ENCODE results near the gene ADAMTSL2. TPM values are rescaled to one million over a fixed set of nuclear protein-coding genes. Genes with fewer than 3 reads are reported as not detected.

The ADAMTSL2 gene
- total and polyA plus RNA-seq, 2 of the 13 experiments (the other 11 are each of a cell fraction or from before 2014, with no cell fraction given) = 1.9 to 3.8 TPM

DNA sequence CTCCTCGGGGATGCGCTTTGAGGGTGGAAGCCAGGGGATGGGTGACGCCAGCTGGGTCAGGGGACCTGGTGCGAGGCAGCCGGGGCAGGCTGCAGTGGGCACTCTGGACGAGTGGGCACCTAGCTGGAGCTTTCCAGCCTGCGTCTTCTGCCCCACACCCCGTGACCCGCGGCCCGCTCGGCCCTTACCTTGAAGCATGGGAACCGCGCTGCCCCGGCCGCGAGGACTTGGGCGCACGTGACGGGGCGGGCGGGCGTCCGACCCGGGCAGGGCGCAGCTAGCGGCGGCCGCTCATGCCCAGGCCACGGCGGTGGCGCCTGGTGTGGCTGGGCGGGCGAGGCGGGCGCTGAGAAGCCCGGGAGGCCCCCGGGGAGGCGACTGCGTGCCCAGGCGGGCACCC is 74.4 kb downstream of the ADAMTSL2 start:
- FAIRE-seq (no peak), DNase-seq (ENCODE audit: low spot score) (no peak), ATAC-seq (no peak)
- no CpG with 5 or more reads among the region's 41 CpGs for WGBS (ENCODE audit: low lambda C conversion rate)
- ChIA-PET CTCF (ENCODE audit: low intra/inter-chr PET ratio, low total read pairs) (no interaction called here), POLR2A (no interaction called here)
- H2AFZ ChIP-seq (ENCODE audit: low read length) = no peak overlapping the region
- BruUV-seq (replicated peaks) = no TSS peak
- intact Hi-C loops (cut with micrococcal nuclease; ENCODE audit: unreplicated experiment) = no loop called here
- H3K4me3 ChIP-seq (replicated peaks in 1 of 3; ENCODE audit: insufficient read depth in 1 of 3, low read depth in 2 of 3, low read length in 3 of 3) = no peak overlapping the region; a peak in 1 of 6 replicates
- no peaks in the 10 kb centered on the region for H3K4me1 ChIP-seq (ENCODE audit: insufficient read depth, low read length)
- in situ Hi-C loops (cut with HindIII; ENCODE audit: extremely low pct_ligation_motif_present, low pct_unique_long_range_greater_than_20kb) = no loop called here
- no peak overlapping the region for H3K9ac ChIP-seq (ENCODE audit: insufficient read depth, low read depth, low read length)
- TF ChIP-seq ZMYM4 (CRISPR knock-in tag; IDR thresholded peaks at IDR 0.05) (no peak), HOXA3 (CRISPR knock-in tag; IDR thresholded peaks at IDR 0.05) (no peak), ZNF562 (CRISPR knock-in tag; IDR thresholded peaks at IDR 0.05; ENCODE audit: borderline replicate concordance) (no peak), SCMH1 (CRISPR knock-in tag; IDR thresholded peaks at IDR 0.05; ENCODE audit: borderline replicate concordance) (no peak), FLYWCH1 (CRISPR knock-in tag; IDR thresholded peaks at IDR 0.05) (no peak), ARID2 (CRISPR knock-in tag; IDR thresholded peaks at IDR 0.05; ENCODE audit: borderline replicate concordance) (no peak), ZNF709 (CRISPR knock-in tag; IDR thresholded peaks at IDR 0.05) (no peak), TAF1 (CRISPR knock-in tag; IDR thresholded peaks at IDR 0.05) (no peak), HNRNPL (IDR thresholded peaks at IDR 0.05; ENCODE audit: low read depth, low read length) (no peak), ZNF34 (CRISPR knock-in tag; IDR thresholded peaks at IDR 0.05; ENCODE audit: borderline replicate concordance) (no peak), ZNF749 (CRISPR knock-in tag; IDR thresholded peaks at IDR 0.05; ENCODE audit: borderline replicate concordance) (no peak)
- TF ChIP-seq, protein P1, sequence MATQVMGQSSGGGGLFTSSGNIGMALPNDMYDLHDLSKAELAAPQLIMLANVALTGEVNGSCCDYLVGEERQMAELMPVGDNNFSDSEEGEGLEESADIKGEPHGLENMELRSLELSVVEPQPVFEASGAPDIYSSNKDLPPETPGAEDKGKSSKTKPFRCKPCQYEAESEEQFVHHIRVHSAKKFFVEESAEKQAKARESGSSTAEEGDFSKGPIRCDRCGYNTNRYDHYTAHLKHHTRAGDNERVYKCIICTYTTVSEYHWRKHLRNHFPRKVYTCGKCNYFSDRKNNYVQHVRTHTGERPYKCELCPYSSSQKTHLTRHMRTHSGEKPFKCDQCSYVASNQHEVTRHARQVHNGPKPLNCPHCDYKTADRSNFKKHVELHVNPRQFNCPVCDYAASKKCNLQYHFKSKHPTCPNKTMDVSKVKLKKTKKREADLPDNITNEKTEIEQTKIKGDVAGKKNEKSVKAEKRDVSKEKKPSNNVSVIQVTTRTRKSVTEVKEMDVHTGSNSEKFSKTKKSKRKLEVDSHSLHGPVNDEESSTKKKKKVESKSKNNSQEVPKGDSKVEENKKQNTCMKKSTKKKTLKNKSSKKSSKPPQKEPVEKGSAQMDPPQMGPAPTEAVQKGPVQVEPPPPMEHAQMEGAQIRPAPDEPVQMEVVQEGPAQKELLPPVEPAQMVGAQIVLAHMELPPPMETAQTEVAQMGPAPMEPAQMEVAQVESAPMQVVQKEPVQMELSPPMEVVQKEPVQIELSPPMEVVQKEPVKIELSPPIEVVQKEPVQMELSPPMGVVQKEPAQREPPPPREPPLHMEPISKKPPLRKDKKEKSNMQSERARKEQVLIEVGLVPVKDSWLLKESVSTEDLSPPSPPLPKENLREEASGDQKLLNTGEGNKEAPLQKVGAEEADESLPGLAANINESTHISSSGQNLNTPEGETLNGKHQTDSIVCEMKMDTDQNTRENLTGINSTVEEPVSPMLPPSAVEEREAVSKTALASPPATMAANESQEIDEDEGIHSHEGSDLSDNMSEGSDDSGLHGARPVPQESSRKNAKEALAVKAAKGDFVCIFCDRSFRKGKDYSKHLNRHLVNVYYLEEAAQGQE (IDR thresholded peaks at IDR 0.05; ENCODE audit: borderline replicate concordance in 1 of 2, low read depth in 1 of 2, low read length in 2 of 2) = no peak
- TF ChIP-seq, protein P2, sequence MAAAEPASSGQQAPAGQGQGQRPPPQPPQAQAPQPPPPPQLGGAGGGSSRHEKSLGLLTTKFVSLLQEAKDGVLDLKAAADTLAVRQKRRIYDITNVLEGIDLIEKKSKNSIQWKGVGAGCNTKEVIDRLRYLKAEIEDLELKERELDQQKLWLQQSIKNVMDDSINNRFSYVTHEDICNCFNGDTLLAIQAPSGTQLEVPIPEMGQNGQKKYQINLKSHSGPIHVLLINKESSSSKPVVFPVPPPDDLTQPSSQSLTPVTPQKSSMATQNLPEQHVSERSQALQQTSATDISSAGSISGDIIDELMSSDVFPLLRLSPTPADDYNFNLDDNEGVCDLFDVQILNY (CRISPR knock-in tag; conservative IDR thresholded peaks at IDR 0.05) = no peak
- TF ChIP-seq, protein P3, sequence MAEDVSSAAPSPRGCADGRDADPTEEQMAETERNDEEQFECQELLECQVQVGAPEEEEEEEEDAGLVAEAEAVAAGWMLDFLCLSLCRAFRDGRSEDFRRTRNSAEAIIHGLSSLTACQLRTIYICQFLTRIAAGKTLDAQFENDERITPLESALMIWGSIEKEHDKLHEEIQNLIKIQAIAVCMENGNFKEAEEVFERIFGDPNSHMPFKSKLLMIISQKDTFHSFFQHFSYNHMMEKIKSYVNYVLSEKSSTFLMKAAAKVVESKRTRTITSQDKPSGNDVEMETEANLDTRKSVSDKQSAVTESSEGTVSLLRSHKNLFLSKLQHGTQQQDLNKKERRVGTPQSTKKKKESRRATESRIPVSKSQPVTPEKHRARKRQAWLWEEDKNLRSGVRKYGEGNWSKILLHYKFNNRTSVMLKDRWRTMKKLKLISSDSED (CRISPR knock-in tag; IDR thresholded peaks at IDR 0.05) = no peak
- TF ChIP-seq, protein P4, sequence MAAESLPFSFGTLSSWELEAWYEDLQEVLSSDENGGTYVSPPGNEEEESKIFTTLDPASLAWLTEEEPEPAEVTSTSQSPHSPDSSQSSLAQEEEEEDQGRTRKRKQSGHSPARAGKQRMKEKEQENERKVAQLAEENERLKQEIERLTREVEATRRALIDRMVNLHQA (CRISPR knock-in tag; IDR thresholded peaks at IDR 0.05) = no peak
- TF ChIP-seq, protein P5, sequence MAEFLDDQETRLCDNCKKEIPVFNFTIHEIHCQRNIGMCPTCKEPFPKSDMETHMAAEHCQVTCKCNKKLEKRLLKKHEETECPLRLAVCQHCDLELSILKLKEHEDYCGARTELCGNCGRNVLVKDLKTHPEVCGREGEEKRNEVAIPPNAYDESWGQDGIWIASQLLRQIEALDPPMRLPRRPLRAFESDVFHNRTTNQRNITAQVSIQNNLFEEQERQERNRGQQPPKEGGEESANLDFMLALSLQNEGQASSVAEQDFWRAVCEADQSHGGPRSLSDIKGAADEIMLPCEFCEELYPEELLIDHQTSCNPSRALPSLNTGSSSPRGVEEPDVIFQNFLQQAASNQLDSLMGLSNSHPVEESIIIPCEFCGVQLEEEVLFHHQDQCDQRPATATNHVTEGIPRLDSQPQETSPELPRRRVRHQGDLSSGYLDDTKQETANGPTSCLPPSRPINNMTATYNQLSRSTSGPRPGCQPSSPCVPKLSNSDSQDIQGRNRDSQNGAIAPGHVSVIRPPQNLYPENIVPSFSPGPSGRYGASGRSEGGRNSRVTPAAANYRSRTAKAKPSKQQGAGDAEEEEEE (CRISPR knock-in tag; IDR thresholded peaks at IDR 0.05; ENCODE audit: borderline replicate concordance) = no peak
- H3K27ac ChIP-seq (ENCODE audit: extremely low read length, insufficient read depth, low read length) = no peak overlapping the region
- no peaks in the 10 kb centered on the region for H3K79me2 ChIP-seq (ENCODE audit: insufficient read depth, low read length)
- H3K4me2 ChIP-seq (ENCODE audit: low read depth, low read length) = no peak overlapping the region
- peaks cover 12 to 82% of the 10 kb centered on the region in 2 experiments for H3K27me3 ChIP-seq (ENCODE audit: control insufficient read depth in 1 of 2, insufficient read depth in 2 of 2, low read length in 2 of 2)
- H4K20me1 ChIP-seq (ENCODE audit: insufficient read depth, low read length) = 0 out of 2 replicates have a peak, but pooled peaks cover 3% of the 10 kb centered on the region
- no peaks in the 10 kb centered on the region for H3K36me3 ChIP-seq (replicated peaks in 1 of 2; ENCODE audit: control insufficient read depth in 1 of 2, insufficient read depth in 2 of 2, low read length in 2 of 2)
- no peaks in the 10 kb centered on the region for H3K9me3 ChIP-seq (ENCODE audit: low read length)
